ENCODE results near the gene PIP5K1B.

PIP5K1B gene

DNA sequence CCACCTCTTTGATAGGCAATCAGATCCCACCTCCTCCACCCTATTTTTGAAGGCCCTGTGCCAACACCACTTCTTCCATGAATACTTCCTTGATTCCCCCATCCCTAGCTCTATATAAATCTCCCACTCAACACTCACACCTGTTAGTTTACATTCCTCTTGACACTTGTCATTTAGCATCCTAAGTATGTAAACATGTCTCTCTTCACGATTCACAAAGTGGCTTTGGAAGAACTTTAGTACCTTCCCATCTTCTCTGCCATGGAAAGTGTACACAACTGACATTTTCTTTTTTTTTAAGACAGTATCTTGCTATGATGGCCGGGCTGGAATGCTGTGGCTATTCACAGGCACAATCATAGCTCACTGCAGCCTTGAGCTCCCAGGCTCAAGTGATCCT is 329.0 kb downstream of the PIP5K1B start:
- Histone ChIP-seq H3F3A (ENCODE audit: insufficient read depth, low read length) (no peaks in the 10 kb centered on the region), H3K79me2 (ENCODE audit: insufficient read depth, low read length) (peaks cover 10% of the 10 kb centered on the region; the same call in 1 of the 2 replicates), H3K9me2 (ENCODE audit: low read depth, low read length) (no peaks in the 10 kb centered on the region), H3K27me3 (ENCODE audit: insufficient read depth, low read length) (0 out of 2 replicates have a peak, but pooled peaks cover 4% of the 10 kb centered on the region), H3K9ac (ENCODE audit: low read length) (no peak overlapping the region), H3K36me3 (ENCODE audit: insufficient read depth, low read length) (no peaks in the 10 kb centered on the region; the same call in 1 of the 2 replicates), H3K4me2 (ENCODE audit: low read length) (no peak overlapping the region), H3K27ac (ENCODE audit: low read depth, low read length, poor library complexity, severe bottlenecking) (no peak overlapping the region), H3K4me1 (ENCODE audit: insufficient read depth, low read length, severe bottlenecking) (peaks cover 10% of the 10 kb centered on the region), H4K20me1 (ENCODE audit: insufficient read depth, low read length) (no peaks in the 10 kb centered on the region), H2AFZ (ENCODE audit: low read length) (no peak overlapping the region), H3K4me3 (ENCODE audit: low read depth, low read length, poor library complexity, severe bottlenecking) (no peak overlapping the region), H3K9me3 (ENCODE audit: low read length) (peaks cover 6% of the 10 kb centered on the region; the same call in 1 of the 2 replicates)
- no peak for TF ChIP-seq EZH2 (IDR thresholded peaks at IDR 0.05; ENCODE audit: borderline replicate concordance, low read length)
- TF ChIP-seq, protein P1, sequence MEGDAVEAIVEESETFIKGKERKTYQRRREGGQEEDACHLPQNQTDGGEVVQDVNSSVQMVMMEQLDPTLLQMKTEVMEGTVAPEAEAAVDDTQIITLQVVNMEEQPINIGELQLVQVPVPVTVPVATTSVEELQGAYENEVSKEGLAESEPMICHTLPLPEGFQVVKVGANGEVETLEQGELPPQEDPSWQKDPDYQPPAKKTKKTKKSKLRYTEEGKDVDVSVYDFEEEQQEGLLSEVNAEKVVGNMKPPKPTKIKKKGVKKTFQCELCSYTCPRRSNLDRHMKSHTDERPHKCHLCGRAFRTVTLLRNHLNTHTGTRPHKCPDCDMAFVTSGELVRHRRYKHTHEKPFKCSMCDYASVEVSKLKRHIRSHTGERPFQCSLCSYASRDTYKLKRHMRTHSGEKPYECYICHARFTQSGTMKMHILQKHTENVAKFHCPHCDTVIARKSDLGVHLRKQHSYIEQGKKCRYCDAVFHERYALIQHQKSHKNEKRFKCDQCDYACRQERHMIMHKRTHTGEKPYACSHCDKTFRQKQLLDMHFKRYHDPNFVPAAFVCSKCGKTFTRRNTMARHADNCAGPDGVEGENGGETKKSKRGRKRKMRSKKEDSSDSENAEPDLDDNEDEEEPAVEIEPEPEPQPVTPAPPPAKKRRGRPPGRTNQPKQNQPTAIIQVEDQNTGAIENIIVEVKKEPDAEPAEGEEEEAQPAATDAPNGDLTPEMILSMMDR (IDR thresholded peaks at IDR 0.05; ENCODE audit: low read length) = no peak

DNA sequence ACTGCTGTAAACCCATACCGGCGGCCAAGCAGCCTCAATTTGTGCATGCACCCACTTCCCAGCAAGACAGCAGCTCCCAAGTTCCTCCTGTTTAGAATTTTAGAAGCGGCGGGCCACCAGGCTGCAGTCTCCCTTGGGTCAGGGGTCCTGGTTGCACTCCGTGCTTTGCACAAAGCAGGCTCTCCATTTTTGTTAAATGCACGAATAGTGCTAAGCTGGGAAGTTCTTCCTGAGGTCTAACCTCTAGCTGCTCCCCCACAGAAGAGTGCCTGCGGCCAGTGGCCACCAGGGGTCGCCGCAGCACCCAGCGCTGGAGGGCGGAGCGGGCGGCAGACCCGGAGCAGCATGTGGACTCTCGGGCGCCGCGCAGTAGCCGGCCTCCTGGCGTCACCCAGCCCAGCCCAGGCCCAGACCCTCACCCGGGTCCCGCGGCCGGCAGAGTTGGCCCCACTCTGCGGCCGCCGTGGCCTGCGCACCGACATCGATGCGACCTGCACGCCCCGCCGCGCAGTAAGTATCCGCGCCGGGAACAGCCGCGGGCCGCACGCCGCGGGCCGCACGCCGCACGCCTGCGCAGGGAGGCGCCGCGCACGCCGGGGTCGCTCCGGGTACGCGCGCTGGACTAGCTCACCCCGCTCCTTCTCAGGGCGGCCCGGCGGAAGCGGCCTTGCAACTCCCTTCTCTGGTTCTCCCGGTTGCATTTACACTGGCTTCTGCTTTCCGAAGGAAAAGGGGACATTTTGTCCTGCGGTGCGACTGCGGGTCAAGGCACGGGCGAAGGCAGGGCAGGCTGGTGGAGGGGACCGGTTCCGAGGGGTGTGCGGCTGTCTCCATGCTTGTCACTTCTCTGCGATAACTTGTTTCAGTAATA is 330.6 kb downstream of the PIP5K1B start, which contains the start of gene FXN:
Gene FXN (plus strand): TSS at position 315 of the 871 bp plus-strand sequence. CDS start 31 bp downstream, at position 346.
- peak within 1 kb of the TSS; percentile 66 for H3K27ac ChIP-seq (ENCODE audit: low read depth, low read length, poor library complexity, severe bottlenecking)
- H3K79me2 ChIP-seq (ENCODE audit: insufficient read depth, low read length) = peaks cover 10% of the 10 kb centered on the region; the same call in 1 of the 2 replicates
- no peaks in the 10 kb centered on the region for H3K9me2 ChIP-seq (ENCODE audit: low read depth, low read length)
- H3K27me3 ChIP-seq (ENCODE audit: insufficient read depth, low read length) = no peaks in the 10 kb centered on the region
- TF ChIP-seq EZH2 (IDR thresholded peaks at IDR 0.05; ENCODE audit: borderline replicate concordance, low read length) = no peak
- TF ChIP-seq, protein P1 (IDR thresholded peaks at IDR 0.05; ENCODE audit: low read length) = peak; percentile 98
- H2AFZ ChIP-seq (ENCODE audit: low read length) = 0 out of 2 replicates have a peak within 1 kb of the TSS, but pooled peaks have one; percentile 15
- H3K4me2 ChIP-seq (ENCODE audit: low read length) = peak within 1 kb of the TSS; percentile 92
- H3K9ac ChIP-seq (ENCODE audit: low read length) = peak within 1 kb of the TSS; percentile 80
- H3K9me3 ChIP-seq (ENCODE audit: low read length) = no peaks in the 10 kb centered on the region
- H4K20me1 ChIP-seq (ENCODE audit: insufficient read depth, low read length) = no peaks in the 10 kb centered on the region
- peak within 1 kb of the TSS; percentile 87 for H3K4me3 ChIP-seq (ENCODE audit: low read depth, low read length, poor library complexity, severe bottlenecking)
- H3K36me3 ChIP-seq (ENCODE audit: insufficient read depth, low read length) = no peaks in the 10 kb centered on the region
- no peaks in the 10 kb centered on the region for H3F3A ChIP-seq (ENCODE audit: insufficient read depth, low read length)
- H3K4me1 ChIP-seq (ENCODE audit: insufficient read depth, low read length, severe bottlenecking) = peaks cover 10% of the 10 kb centered on the region

DNA sequence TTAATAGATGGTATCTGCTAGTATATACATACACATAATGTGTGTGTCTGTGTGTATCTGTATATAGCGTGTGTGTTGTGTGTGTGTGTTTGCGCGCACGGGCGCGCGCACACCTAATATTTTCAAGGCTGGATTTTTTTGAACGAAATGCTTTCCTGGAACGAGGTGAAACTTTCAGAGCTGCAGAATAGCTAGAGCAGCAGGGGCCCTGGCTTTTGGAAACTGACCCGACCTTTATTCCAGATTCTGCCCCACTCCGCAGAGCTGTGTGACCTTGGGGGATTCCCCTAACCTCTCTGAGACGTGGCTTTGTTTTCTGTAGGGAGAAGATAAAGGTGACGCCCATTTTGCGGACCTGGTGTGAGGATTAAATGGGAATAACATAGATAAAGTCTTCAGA is 331.3 kb downstream of the PIP5K1B start:
- Histone ChIP-seq H3K9me2 (ENCODE audit: low read depth, low read length) (no peaks in the 10 kb centered on the region), H3K4me2 (ENCODE audit: low read length) (peak overlapping the region; percentile 92), H3F3A (ENCODE audit: insufficient read depth, low read length) (no peaks in the 10 kb centered on the region), H3K27ac (ENCODE audit: low read depth, low read length, poor library complexity, severe bottlenecking) (peak overlapping the region; percentile 66), H3K4me3 (ENCODE audit: low read depth, low read length, poor library complexity, severe bottlenecking) (peak overlapping the region; percentile 87), H3K79me2 (ENCODE audit: insufficient read depth, low read length) (peaks cover 10% of the 10 kb centered on the region; the same call in 1 of the 2 replicates), H3K9ac (ENCODE audit: low read length) (peak overlapping the region; percentile 80), H3K27me3 (ENCODE audit: insufficient read depth, low read length) (no peaks in the 10 kb centered on the region), H4K20me1 (ENCODE audit: insufficient read depth, low read length) (no peaks in the 10 kb centered on the region), H3K9me3 (ENCODE audit: low read length) (no peaks in the 10 kb centered on the region), H3K36me3 (ENCODE audit: insufficient read depth, low read length) (no peaks in the 10 kb centered on the region), H3K4me1 (ENCODE audit: insufficient read depth, low read length, severe bottlenecking) (peaks cover 10% of the 10 kb centered on the region), H2AFZ (ENCODE audit: low read length) (0 out of 2 replicates have a peak overlapping the region, but pooled peaks have one; percentile 15)
- no peak for TF ChIP-seq EZH2 (IDR thresholded peaks at IDR 0.05; ENCODE audit: borderline replicate concordance, low read length)
